K562 (cell line): Measurements from ENCODE around the gene MAST4.

Experiments used
- EP300 ChIP-seq: IDR thresholded peaks from 2 replicates; pipeline ENCODE4 v1.6.1; 2012; ENCODE audit warnings: low read length, improper control_type of control experiment
- HDAC2 ChIP-seq: fragments of 450-650 bp; IDR thresholded peaks from 2 replicates; pipeline ENCODE4 v1.6.1; 2016; ENCODE audit warnings: mild to moderate bottlenecking
- HDAC6 ChIP-seq: IDR thresholded peaks from 2 replicates; pipeline ENCODE4 v1.6.1; 2012; ENCODE audit warnings: low read depth, mild to moderate bottlenecking, control low read depth, inconsistent platforms, low read length, moderate library complexity
- MEF2D ChIP-seq: conservative IDR thresholded peaks from 2 replicates; pipeline ENCODE4 v1.6.1; 2016; ENCODE audit warnings: low read depth, missing genetic modification characterization, missing compliant biosample characterization
- PBX2 ChIP-seq, 2 experiments: IDR thresholded peaks in 1 of 2; conservative IDR thresholded peaks in 1 of 2; 2 replicates each; pipeline ENCODE4 v1.6.1; 2016; ENCODE audit warnings: low read depth in 2 of 2, mild to moderate bottlenecking in 1 of 2, missing compliant biosample characterization in 1 of 2, missing genetic modification characterization in 1 of 2, moderate library complexity in 1 of 2
- RUNX1 ChIP-seq: sonication (generic); IDR thresholded peaks from 2 replicates; pipeline ENCODE4 v1.6.1; 2016; ENCODE audit warnings: antibody characterized with exemption, low read depth
- SMAD2 ChIP-seq: fragments of 150-350 bp; IDR thresholded peaks from 2 replicates; pipeline ENCODE4 v1.6.1; 2014; ENCODE audit warnings: low read depth, mild to moderate bottlenecking, low read length
- TCFL5 ChIP-seq: fragments of 250-450 bp; sonication (Bioruptor Pico); conservative IDR thresholded peaks from 2 replicates; pipeline ENCODE4 v1.6.1; 2021; ENCODE audit warnings: mild to moderate bottlenecking, moderate library complexity, matching md5 sums
- ZNF384 ChIP-seq: IDR thresholded peaks from 2 replicates; pipeline ENCODE4 v1.6.1; 2012; ENCODE audit warnings: low read depth, low read length, improper control_type of control experiment
- TF ChIP-seq, protein P1 (sequence below), 3 experiments: IDR thresholded peaks in 2 of 3; conservative IDR thresholded peaks in 1 of 3; 2 replicates each; pipeline ENCODE4 v1.5.1; 2011 to 2012; ENCODE audit warnings: low read length in 3 of 3, mild to moderate bottlenecking in 3 of 3, control low read depth in 2 of 3, improper control_type of control experiment in 1 of 3, inconsistent platforms in 1 of 3, low read depth in 1 of 3, mixed read lengths in 1 of 3, moderate library complexity in 1 of 3; ENCODE audit not compliant: insufficient read depth in 2 of 3
- TF ChIP-seq, protein P2 (sequence below): fragments of 450-650 bp; IDR thresholded peaks from 2 replicates; pipeline ENCODE4 v1.6.1; 2017; ENCODE audit warnings: antibody characterized with exemption

DNA sequence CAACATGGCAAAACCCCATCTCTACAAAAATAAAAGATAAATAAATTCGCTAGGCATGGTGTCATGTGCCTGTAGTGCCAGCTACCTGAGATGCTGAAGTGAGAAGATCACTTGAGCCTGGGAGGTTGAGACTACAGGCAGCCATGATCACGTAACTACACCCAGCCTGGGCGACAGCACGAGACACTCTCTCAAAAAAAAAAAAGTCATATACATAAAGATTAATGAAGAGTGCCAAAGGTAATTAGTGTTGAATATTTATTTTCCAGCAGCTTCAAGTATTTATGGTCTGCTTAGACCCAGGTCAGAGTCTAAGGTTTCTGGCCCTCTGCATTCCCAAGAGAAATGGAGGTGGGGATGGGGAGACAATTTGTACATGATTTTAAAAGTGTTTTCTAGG, 432.7 kb downstream of the MAST4 start:
- TF ChIP-seq HDAC6 (no peak), EP300 (no peak), SMAD2 (no peak), PBX2 (CRISPR knock-in tag; IDR thresholded peaks at IDR 0.05; ENCODE audit: low read depth) (no peak), PBX2 (tag; conservative IDR thresholded peaks at IDR 0.05; ENCODE audit: low read depth) (no peak), RUNX1 (no peak), TCFL5 (CRISPR knock-in tag) (no peak), HDAC2 (no peak), ZNF384 (no peak), MEF2D (tag) (no peak)
- TF ChIP-seq, protein P1, sequence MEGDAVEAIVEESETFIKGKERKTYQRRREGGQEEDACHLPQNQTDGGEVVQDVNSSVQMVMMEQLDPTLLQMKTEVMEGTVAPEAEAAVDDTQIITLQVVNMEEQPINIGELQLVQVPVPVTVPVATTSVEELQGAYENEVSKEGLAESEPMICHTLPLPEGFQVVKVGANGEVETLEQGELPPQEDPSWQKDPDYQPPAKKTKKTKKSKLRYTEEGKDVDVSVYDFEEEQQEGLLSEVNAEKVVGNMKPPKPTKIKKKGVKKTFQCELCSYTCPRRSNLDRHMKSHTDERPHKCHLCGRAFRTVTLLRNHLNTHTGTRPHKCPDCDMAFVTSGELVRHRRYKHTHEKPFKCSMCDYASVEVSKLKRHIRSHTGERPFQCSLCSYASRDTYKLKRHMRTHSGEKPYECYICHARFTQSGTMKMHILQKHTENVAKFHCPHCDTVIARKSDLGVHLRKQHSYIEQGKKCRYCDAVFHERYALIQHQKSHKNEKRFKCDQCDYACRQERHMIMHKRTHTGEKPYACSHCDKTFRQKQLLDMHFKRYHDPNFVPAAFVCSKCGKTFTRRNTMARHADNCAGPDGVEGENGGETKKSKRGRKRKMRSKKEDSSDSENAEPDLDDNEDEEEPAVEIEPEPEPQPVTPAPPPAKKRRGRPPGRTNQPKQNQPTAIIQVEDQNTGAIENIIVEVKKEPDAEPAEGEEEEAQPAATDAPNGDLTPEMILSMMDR (IDR thresholded peaks at IDR 0.05 in 2 of 3, conservative IDR thresholded peaks at IDR 0.05 in 1 of 3; ENCODE audit: insufficient read depth in 2 of 3, low read depth in 1 of 3, low read length in 3 of 3) = no peak
- TF ChIP-seq, protein P2, sequence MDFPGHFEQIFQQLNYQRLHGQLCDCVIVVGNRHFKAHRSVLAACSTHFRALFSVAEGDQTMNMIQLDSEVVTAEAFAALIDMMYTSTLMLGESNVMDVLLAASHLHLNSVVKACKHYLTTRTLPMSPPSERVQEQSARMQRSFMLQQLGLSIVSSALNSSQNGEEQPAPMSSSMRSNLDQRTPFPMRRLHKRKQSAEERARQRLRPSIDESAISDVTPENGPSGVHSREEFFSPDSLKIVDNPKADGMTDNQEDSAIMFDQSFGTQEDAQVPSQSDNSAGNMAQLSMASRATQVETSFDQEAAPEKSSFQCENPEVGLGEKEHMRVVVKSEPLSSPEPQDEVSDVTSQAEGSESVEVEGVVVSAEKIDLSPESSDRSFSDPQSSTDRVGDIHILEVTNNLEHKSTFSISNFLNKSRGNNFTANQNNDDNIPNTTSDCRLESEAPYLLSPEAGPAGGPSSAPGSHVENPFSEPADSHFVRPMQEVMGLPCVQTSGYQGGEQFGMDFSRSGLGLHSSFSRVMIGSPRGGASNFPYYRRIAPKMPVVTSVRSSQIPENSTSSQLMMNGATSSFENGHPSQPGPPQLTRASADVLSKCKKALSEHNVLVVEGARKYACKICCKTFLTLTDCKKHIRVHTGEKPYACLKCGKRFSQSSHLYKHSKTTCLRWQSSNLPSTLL = no peak
